HUES6 (cell line): ENCODE results near the gene SLC41A1.

Experiments
- H3K27ac ChIP-seq: 2 replicates; pipeline ENCODE4 v1.7.0; 2013; ENCODE audit warnings: low read depth, mild to moderate bottlenecking, low read length, inconsistent platforms
- H3K27me3 ChIP-seq: 2 replicates; pipeline ENCODE4 v1.6.1; 2013; ENCODE audit warnings: low read length; ENCODE audit not compliant: control insufficient read depth, insufficient read depth
- H3K36me3 ChIP-seq: 2 replicates; pipeline ENCODE4 v1.6.1; 2013; ENCODE audit warnings: low read length; ENCODE audit not compliant: control insufficient read depth, insufficient read depth
- H3K4me1 ChIP-seq: 2 replicates; pipeline ENCODE4 v1.6.1; 2013; ENCODE audit warnings: low read length; ENCODE audit not compliant: control insufficient read depth, insufficient read depth
- H3K4me3 ChIP-seq: 2 replicates; pipeline ENCODE4 v1.5.1; 2013; ENCODE audit warnings: low read depth, low read length
- H3K9ac ChIP-seq: one replicate; pipeline ENCODE4 v1.6.1; 2013; ENCODE audit warnings: mild to moderate bottlenecking, low read length
- H3K9me3 ChIP-seq: 2 replicates; pipeline ENCODE4 v1.6.1; 2013; ENCODE audit warnings: low read depth, low read length; ENCODE audit not compliant: control insufficient read depth, insufficient read depth

The SLC41A1 gene

DNA sequence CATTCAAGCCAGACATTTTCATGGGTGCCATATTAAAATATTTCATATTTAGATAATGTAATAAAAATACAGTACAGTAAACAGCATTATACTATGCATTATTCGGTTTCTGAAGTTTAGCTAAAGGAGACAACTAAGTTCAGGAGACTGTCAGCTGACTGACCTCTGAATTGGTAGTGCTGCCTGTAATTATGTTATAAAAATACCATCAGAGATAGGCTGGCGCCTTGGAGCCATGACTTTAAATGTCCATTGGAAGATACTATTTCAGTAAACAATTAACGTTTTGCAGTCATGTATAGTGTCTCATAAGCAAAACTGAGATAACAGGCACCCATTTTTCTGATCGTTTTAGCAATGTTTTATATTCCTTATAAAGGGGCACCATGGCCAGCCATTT is 26.4 kb downstream of the SLC41A1 start:
- Histone ChIP-seq H3K4me3 (no peak overlapping the region), H3K27ac (no peak overlapping the region), H3K27me3 (no peaks in the 10 kb centered on the region), H3K9me3 (no peaks in the 10 kb centered on the region), H3K36me3 (peaks cover 12% of the 10 kb centered on the region), H3K4me1 (no peaks in the 10 kb centered on the region), H3K9ac (no peak overlapping the region)

DNA sequence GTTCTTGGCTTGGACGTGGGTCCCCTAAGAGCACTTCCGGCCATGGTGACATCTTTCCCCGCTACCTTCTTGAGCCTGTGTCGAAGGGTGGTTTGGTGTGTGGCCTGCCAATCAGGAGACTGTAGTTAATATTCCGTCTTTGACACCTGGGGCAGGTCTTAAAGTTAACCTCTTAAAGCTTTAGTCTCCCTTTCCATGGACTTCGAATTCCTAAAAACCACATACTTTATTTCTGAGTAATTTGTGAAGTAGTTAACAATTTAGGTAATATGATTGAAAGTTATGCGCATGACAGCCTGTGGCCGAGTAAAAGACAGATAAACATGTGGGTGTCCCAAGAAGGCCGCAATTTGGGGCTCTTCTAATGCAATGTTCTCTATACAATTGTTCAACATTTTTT is 27.6 kb downstream of the SLC41A1 start:
- H3K9me3 ChIP-seq = no peaks in the 10 kb centered on the region
- H3K4me3 ChIP-seq = no peak overlapping the region
- 0 out of 2 replicates have a peak, but pooled peaks cover 6% of the 10 kb centered on the region for H3K36me3 ChIP-seq
- no peak overlapping the region for H3K27ac ChIP-seq
- no peaks in the 10 kb centered on the region for H3K4me1 ChIP-seq
- H3K27me3 ChIP-seq = no peaks in the 10 kb centered on the region
- no peak overlapping the region for H3K9ac ChIP-seq

DNA sequence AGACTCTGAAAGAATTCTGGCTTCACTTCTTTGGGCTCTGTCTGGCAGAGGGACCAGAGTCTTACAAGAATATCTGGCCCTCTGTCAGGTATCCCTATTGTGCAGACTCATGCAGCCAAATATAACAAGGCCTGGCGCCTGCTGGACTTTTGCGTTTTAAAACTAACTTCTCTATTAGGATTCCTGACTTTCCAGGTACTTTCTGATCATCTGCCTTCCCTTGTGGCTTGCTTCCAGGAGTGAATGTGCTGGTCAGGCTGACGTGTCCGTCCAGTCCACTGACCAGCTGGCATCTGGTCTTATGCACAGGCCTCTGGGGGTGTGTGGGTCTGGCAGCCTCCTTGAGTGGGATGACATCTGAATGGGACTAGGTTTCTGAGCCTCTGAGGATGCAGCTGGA is 29.1 kb downstream of the SLC41A1 start:
- no peaks in the 10 kb centered on the region for H3K27me3 ChIP-seq
- no peaks in the 10 kb centered on the region for H3K4me1 ChIP-seq
- no peak overlapping the region for H3K9ac ChIP-seq
- H3K36me3 ChIP-seq = no peaks in the 10 kb centered on the region
- H3K9me3 ChIP-seq = no peaks in the 10 kb centered on the region
- H3K4me3 ChIP-seq = no peak overlapping the region
- H3K27ac ChIP-seq = no peak overlapping the region

DNA sequence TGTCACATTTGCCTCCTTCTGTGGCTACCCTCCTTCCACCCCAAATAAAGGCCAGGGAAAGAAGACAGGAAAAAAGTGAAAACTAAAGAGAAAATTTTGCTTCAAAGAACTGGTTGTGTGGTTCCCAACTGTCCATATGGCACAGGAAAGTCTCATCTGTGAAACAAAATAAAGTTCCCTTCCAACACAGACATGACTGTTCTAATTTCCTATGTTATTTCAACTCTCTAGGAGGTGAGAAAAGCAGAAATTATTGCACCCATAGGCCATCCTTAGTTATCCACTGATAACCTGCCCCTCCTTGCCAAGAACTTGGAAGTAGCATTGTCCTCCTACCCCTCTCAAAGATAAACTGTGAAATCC is 29.6 kb downstream of the SLC41A1 start:
- H3K27ac ChIP-seq = no peak overlapping the region
- H3K4me1 ChIP-seq = no peaks in the 10 kb centered on the region
- no peaks in the 10 kb centered on the region for H3K27me3 ChIP-seq
- H3K36me3 ChIP-seq = no peaks in the 10 kb centered on the region
- no peaks in the 10 kb centered on the region for H3K9me3 ChIP-seq
- no peak overlapping the region for H3K4me3 ChIP-seq
- H3K9ac ChIP-seq = no peak overlapping the region

GRCh38 chr1:205782627-205783432 is 30.2 kb downstream of the SLC41A1 start:
- Histone ChIP-seq H3K9ac (no peak overlapping the region), H3K27ac (no peak overlapping the region), H3K4me1 (no peaks in the 10 kb centered on the region), H3K27me3 (no peaks in the 10 kb centered on the region), H3K4me3 (no peak overlapping the region), H3K9me3 (no peaks in the 10 kb centered on the region), H3K36me3 (no peaks in the 10 kb centered on the region)

DNA sequence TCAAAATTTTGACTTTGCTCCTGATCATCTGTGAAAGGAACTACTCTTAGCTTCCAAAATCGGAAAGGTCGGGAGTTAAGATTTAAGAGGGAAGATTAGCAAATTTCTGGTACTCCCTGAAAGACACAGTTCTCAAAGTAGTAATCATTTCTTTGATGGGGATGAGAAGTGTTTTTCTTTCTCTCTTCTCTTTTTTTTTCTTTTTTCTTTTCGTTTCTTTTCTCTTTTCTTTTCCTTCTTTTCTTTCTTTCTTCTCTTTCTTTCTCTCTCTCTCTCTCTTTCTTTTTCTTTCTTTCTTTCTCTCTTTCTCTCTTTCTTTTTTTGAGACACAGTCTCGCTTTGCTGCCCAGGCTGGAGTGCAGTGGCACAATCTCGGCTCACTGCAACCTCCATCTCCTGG is 32.7 kb downstream of the SLC41A1 start:
- Histone ChIP-seq H3K9ac (no peak overlapping the region), H3K4me3 (no peak overlapping the region), H3K36me3 (no peaks in the 10 kb centered on the region), H3K9me3 (peaks cover 7% of the 10 kb centered on the region; the same call in 1 of the 2 replicates), H3K4me1 (no peaks in the 10 kb centered on the region), H3K27ac (no peak overlapping the region), H3K27me3 (peaks cover 10% of the 10 kb centered on the region)

DNA sequence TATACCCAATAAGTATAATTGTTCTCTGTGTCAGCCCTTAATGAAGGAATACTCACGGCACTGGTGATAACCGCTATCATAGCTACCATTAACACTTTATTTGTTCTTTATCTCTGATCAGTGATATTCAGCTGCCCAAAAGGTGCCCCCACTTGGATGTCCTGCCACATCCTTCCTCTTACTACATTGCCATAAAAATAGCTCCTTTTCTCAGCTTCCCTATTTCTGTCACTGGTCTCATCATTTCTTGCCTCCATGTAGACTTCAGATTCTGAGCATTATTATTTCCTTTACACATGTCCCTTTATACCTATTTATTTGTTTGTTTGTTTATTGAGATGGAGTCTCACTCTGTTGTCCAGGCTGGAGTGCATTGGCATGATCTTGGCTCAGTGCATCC is 35.0 kb downstream of the SLC41A1 start:
- no peak overlapping the region for H3K4me3 ChIP-seq
- H3K36me3 ChIP-seq = no peaks in the 10 kb centered on the region
- H3K27me3 ChIP-seq = peaks cover 27% of the 10 kb centered on the region
- H3K9me3 ChIP-seq = peaks cover 7% of the 10 kb centered on the region; the same call in 1 of the 2 replicates
- no peak overlapping the region for H3K27ac ChIP-seq
- H3K9ac ChIP-seq = no peak overlapping the region
- peaks cover 3% of the 10 kb centered on the region; the same call in 1 of the 2 replicates for H3K4me1 ChIP-seq

DNA sequence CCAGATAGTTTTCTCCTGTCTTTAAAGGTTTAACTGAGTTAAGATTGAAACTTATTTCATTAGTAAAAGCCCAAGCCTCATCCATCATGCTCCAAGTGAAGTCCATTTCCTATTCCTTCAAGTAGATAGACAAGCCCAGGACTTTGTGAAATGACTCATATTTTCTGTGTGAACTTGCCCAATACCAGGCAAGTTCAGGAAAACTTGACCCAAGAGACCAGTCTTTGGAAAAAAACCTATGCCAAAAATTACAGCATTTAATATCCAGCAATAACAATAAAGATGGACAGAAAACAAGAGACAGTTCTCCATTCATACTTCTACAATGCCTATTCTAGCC is 37.3 kb downstream of the SLC41A1 start:
- no peak overlapping the region for H3K9ac ChIP-seq
- peaks cover 7% of the 10 kb centered on the region; the same call in 1 of the 2 replicates for H3K9me3 ChIP-seq
- H3K36me3 ChIP-seq = no peaks in the 10 kb centered on the region
- H3K4me3 ChIP-seq = peak overlapping the region; percentile 86
- H3K27me3 ChIP-seq = peaks cover 34% of the 10 kb centered on the region
- H3K4me1 ChIP-seq = peaks cover 3% of the 10 kb centered on the region; the same call in 1 of the 2 replicates
- H3K27ac ChIP-seq = no peak overlapping the region

GRCh38 chr1:205775015-205775716 is 37.8 kb downstream of the SLC41A1 start, which contains the start of gene RAB29:
RAB29 (minus strand) TSS chr1:205775482; CDS start chr1:205774956, 526 bp downstream.
- H3K4me1 ChIP-seq = peaks cover 3% of the 10 kb centered on the region; the same call in 1 of the 2 replicates
- H3K27me3 ChIP-seq = peaks cover 34% of the 10 kb centered on the region
- H3K4me3 ChIP-seq = peak within 1 kb of the TSS; percentile 86
- peak within 1 kb of the TSS; percentile 40 for H3K9ac ChIP-seq
- H3K36me3 ChIP-seq = no peaks in the 10 kb centered on the region
- H3K27ac ChIP-seq = no peak within 1 kb of the TSS
- H3K9me3 ChIP-seq = peaks cover 7% of the 10 kb centered on the region; the same call in 1 of the 2 replicates

- Histone ChIP-seq H3K36me3 (no peaks in the 10 kb centered on the region), H3K9ac (peak overlapping the region; percentile 37), H3K4me3 (peak overlapping the region; percentile 86), H3K27ac (no peak overlapping the region), H3K27me3 (peaks cover 34% of the 10 kb centered on the region), H3K9me3 (peaks cover 7% of the 10 kb centered on the region; the same call in 1 of the 2 replicates), H3K4me1 (peaks cover 3% of the 10 kb centered on the region; the same call in 1 of the 2 replicates)
Observed at GRCh38 chr1:205774198-205775014, 38.6 kb downstream of the SLC41A1 start.
